CD4-positive, alpha-beta T cell (primary cell): ENCODE results near the gene SMIM3. TPM values are rescaled to one million over a fixed set of nuclear protein-coding genes. Genes with fewer than 3 reads are reported as not detected.

Source experiments
- ATAC-seq: fragments of 200-7000 bp; cut with Tn5 transposase; one replicate; pipeline ENCODE4 v1.10.0; 2022; ENCODE audit warnings: mild to moderate bottlenecking; ENCODE audit not compliant: poor library complexity
- CTCF ChIA-PET: fragments of 350-600 bp; sonication (Branson Sonifier 250); formaldehyde crosslinking; loops from one replicate; lab custom pipeline; 2021; ENCODE audit warnings: antibody characterized with exemption, inconsistent platforms; lab: Charles Lee
- POLR2A ChIA-PET: fragments of 350-600 bp; sonication (Branson Sonifier 250); formaldehyde crosslinking; loops from one replicate; lab custom pipeline; 2021; ENCODE audit warnings: antibody characterized with exemption, inconsistent platforms; lab: Charles Lee
- DNase-seq, 14 experiments: peaks; one replicate each; pipeline ENCODE4 v3.0.0-alpha.2; 2013 to 2020; ENCODE audit warnings: mixed read lengths in 2 of 14
- H3K27ac ChIP-seq, 2 donors: one replicate each; pipeline versions ENCODE4 v1.5.1 to v1.7.0; 2013; ENCODE audit warnings: low read length in 2 of 2, low read depth in 1 of 2, mild to moderate bottlenecking in 1 of 2
- H3K27me3 ChIP-seq, 2 experiments: 1 replicate in 1 of 2; 2 replicates in 1 of 2; pipeline versions ENCODE4 v1.6.1 to v1.7.0; 2013; ENCODE audit warnings: low read length in 2 of 2, control low read depth in 1 of 2, mild to moderate bottlenecking in 1 of 2, moderate library complexity in 1 of 2; ENCODE audit not compliant: insufficient read depth in 2 of 2, control insufficient read depth in 1 of 2
- H3K36me3 ChIP-seq: one replicate; pipeline ENCODE4 v1.6.1; 2013; ENCODE audit warnings: low read length, control low read depth; ENCODE audit not compliant: insufficient read depth
- H3K4me1 ChIP-seq: one replicate; pipeline ENCODE4 v1.6.1; 2013; ENCODE audit warnings: low read length, control low read depth; ENCODE audit not compliant: insufficient read depth
- H3K4me3 ChIP-seq: one replicate; pipeline ENCODE4 v1.5.1; 2013; ENCODE audit warnings: mild to moderate bottlenecking, low read length, moderate library complexity
- H3K9me3 ChIP-seq, 2 experiments: 1 replicate in 1 of 2; 2 replicates in 1 of 2; pipeline versions ENCODE4 v1.6.1 to v1.7.0; 2013; ENCODE audit warnings: low read length in 2 of 2, mild to moderate bottlenecking in 2 of 2, control low read depth in 1 of 2, moderate library complexity in 1 of 2; ENCODE audit not compliant: control insufficient read depth in 1 of 2, insufficient read depth in 1 of 2
- H3K27ac Mint-ChIP-seq: one replicate; pipeline ENCODE4 v1.8.0; 2020; ENCODE audit warnings: mixed read lengths
- H3K27me3 Mint-ChIP-seq: one replicate; pipeline ENCODE4 v1.8.0; 2021; ENCODE audit warnings: mixed read lengths
- H3K36me3 Mint-ChIP-seq: one replicate; pipeline ENCODE4 v1.8.0; 2021; ENCODE audit warnings: low read depth, mixed read lengths
- H3K4me1 Mint-ChIP-seq: one replicate; pipeline ENCODE4 v1.8.0; 2021; ENCODE audit warnings: low read depth, mixed read lengths
- H3K4me3 Mint-ChIP-seq: one replicate; pipeline ENCODE4 v1.8.0; 2020; ENCODE audit warnings: mild to moderate bottlenecking, mixed read lengths
- H3K9me3 Mint-ChIP-seq: one replicate; pipeline ENCODE4 v1.8.0; 2020; ENCODE audit warnings: mixed read lengths
- CTCF ChIP-seq: fragments of 200-600 bp; IDR thresholded peaks from one replicate; pipeline ENCODE4 v1.8.0; 2022; ENCODE audit warnings: antibody characterized with exemption, mild to moderate bottlenecking
- intact Hi-C, 2 experiments: fragments of 100-400 bp; cut with DNase I in 1 of 2; cut with micrococcal nuclease in 1 of 2; formaldehyde crosslinking; loops; one replicate each; pipeline versions ENCODE4 v1.15.1 to v1.9.0; 2023 to 2025; cut with DNase I, micrococcal nuclease
- total RNA-seq, 174 experiments: library from RNA in 2 of 174; stranded (reverse) in 2 of 174; gene quantifications; one replicate each; pipeline ENCODE4 v1.2.3 and lab custom pipeline; 2021 to 2026

SMIM3 gene
- total RNA-seq, 2 experiments from 2014 or later, result 2.9 TPM

- intact Hi-C loops, result loop anchor here (1.0 to 5.0 kb wide), 2 partner anchors 46 to 316 kb away; no protein-coding TSS in a partner anchor
- no peaks in the 10 kb centered on the region for H3K27me3 ChIP-seq
- Mint-ChIP-seq H3K27ac (no peak overlapping the region), H3K27me3 (no peaks in the 10 kb centered on the region), H3K9me3 (no peaks in the 10 kb centered on the region), H3K4me3 (no peak overlapping the region), H3K4me1 (peaks cover 5% of the 10 kb centered on the region), H3K36me3 (peaks cover 11% of the 10 kb centered on the region)
- TF ChIP-seq CTCF, result peak; percentile 77
- H3K4me3 ChIP-seq, result no peak overlapping the region
- no peaks in the 10 kb centered on the region for H3K9me3 ChIP-seq
- peaks cover 7% of the 10 kb centered on the region for H3K4me1 ChIP-seq
- POLR2A ChIA-PET, result interaction anchor here (1.1 to 2.0 kb wide), 3 partner anchors 18 to 45 kb away, joined by 4 to 6 read pairs (median 5); partner anchors contain the start of gene IRGM
- CTCF ChIA-PET, result interaction anchor here (1.0 to 3.4 kb wide), 8 partner anchors 8 to 314 kb away, joined by 3 to 28 read pairs (median 4); partner anchors contain the start of genes IRGM, MYOZ3 and SMIM3
- no peak overlapping the region for H3K27ac ChIP-seq
- ATAC-seq (peak; percentile 49), DNase-seq (peak in 3 of 14 experiments; percentile 62 to 74 (median 70))
- H3K36me3 ChIP-seq, result no peaks in the 10 kb centered on the region
Observed at GRCh38 chr5:150801117-150801927, 22.8 kb downstream of the SMIM3 start.

GRCh38 chr5:150804388-150804787 is 25.8 kb downstream of the SMIM3 start:
- Mint-ChIP-seq H3K4me1 (peaks cover 5% of the 10 kb centered on the region), H3K27me3 (no peaks in the 10 kb centered on the region), H3K27ac (no peak overlapping the region), H3K4me3 (no peak overlapping the region), H3K9me3 (no peaks in the 10 kb centered on the region), H3K36me3 (no peaks in the 10 kb centered on the region)
- CTCF ChIA-PET, result interaction anchor here (0.7 to 1.5 kb wide), 3 partner anchors 22 to 148 kb away, joined by 3 to 5 read pairs (median 3); partner anchors contain the start of gene IRGM
- ATAC-seq, result no peak
- POLR2A ChIA-PET, result no interaction called here
- intact Hi-C loops, result loop anchor here (5.0 kb wide), 1 partner anchor 313 kb away; no protein-coding TSS in a partner anchor
- Histone ChIP-seq H3K27ac (no peak overlapping the region), H3K27me3 (no peaks in the 10 kb centered on the region), H3K4me1 (peaks cover 7% of the 10 kb centered on the region), H3K36me3 (no peaks in the 10 kb centered on the region), H3K9me3 (no peaks in the 10 kb centered on the region), H3K4me3 (no peak overlapping the region)
- TF ChIP-seq CTCF, result no peak
- no peak for DNase-seq

- H3K36me3 Mint-ChIP-seq, result no peaks in the 10 kb centered on the region
- ChIA-PET POLR2A (no interaction called here), CTCF (interaction anchor here (1.1 kb wide), 1 partner anchor 8 kb away, joined by 3 read pairs; no protein-coding TSS in a partner anchor)
- TF ChIP-seq CTCF, result no peak
- H3K36me3 ChIP-seq, result no peaks in the 10 kb centered on the region
- H3K27me3 Mint-ChIP-seq, result no peaks in the 10 kb centered on the region
- DNase-seq (no peak), ATAC-seq (no peak)
- H3K4me3 Mint-ChIP-seq, result no peak overlapping the region
- H3K4me1 ChIP-seq, result no peaks in the 10 kb centered on the region
- intact Hi-C loops, result no loop called here
- H3K27ac Mint-ChIP-seq, result no peak overlapping the region
- H3K27me3 ChIP-seq, result no peaks in the 10 kb centered on the region
- H3K4me1 Mint-ChIP-seq, result no peaks in the 10 kb centered on the region
- no peak overlapping the region for H3K4me3 ChIP-seq
- no peaks in the 10 kb centered on the region for H3K9me3 Mint-ChIP-seq
- no peak overlapping the region for H3K27ac ChIP-seq
- no peaks in the 10 kb centered on the region for H3K9me3 ChIP-seq
Observed at GRCh38 chr5:150809363-150809762, 30.8 kb downstream of the SMIM3 start.
